ENCODE measurements around the gene IDH1. TPM values are rescaled to one million over a fixed set of nuclear protein-coding genes. Genes with fewer than 3 reads are reported as not detected.

Gene IDH1
- total RNA-seq, 2 donors from 2014 or later = 40.9 to 41.0 TPM

DNA sequence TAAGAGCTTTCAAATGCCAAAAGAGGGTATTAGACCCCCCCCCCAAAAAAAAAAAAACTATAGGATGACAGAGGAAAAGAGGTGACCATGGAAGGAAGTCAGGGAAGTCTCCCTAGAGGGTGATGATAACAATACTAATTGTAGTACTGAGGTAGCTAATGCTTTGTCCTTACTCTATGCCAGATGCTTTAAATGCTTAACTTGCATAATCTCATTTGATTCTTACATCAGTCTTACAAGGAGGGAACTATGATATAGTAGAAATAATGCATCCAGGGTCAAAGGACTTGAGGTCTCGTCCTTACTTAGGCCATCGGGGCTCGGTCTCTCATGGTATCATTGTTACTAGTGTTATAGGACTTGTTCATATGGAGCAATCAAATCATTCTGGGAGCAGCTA is 9.1 kb downstream of the IDH1 start:
- DNase-seq (ENCODE audit: low spot score) (no peak), ATAC-seq (ENCODE audit: insufficient number of reproducible peaks, low FRiP score, low read depth) (no peak)
- Histone ChIP-seq H3K4me3 (no peak overlapping the region), H3K36me3 (peaks cover 4% of the 10 kb centered on the region), H3K27ac (no peak overlapping the region), H3K27me3 (replicated peaks; ENCODE audit: insufficient read depth) (no peaks in the 10 kb centered on the region), H3K9me3 (no peaks in the 10 kb centered on the region), H3K4me1 (ENCODE audit: control insufficient read depth in 1 of 2, low read depth in 2 of 2) (peaks cover 7 to 15% of the 10 kb centered on the region in 2 donors)
- TF ChIP-seq, protein P1, sequence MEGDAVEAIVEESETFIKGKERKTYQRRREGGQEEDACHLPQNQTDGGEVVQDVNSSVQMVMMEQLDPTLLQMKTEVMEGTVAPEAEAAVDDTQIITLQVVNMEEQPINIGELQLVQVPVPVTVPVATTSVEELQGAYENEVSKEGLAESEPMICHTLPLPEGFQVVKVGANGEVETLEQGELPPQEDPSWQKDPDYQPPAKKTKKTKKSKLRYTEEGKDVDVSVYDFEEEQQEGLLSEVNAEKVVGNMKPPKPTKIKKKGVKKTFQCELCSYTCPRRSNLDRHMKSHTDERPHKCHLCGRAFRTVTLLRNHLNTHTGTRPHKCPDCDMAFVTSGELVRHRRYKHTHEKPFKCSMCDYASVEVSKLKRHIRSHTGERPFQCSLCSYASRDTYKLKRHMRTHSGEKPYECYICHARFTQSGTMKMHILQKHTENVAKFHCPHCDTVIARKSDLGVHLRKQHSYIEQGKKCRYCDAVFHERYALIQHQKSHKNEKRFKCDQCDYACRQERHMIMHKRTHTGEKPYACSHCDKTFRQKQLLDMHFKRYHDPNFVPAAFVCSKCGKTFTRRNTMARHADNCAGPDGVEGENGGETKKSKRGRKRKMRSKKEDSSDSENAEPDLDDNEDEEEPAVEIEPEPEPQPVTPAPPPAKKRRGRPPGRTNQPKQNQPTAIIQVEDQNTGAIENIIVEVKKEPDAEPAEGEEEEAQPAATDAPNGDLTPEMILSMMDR (IDR thresholded peaks at IDR 0.05) = no peak

DNA sequence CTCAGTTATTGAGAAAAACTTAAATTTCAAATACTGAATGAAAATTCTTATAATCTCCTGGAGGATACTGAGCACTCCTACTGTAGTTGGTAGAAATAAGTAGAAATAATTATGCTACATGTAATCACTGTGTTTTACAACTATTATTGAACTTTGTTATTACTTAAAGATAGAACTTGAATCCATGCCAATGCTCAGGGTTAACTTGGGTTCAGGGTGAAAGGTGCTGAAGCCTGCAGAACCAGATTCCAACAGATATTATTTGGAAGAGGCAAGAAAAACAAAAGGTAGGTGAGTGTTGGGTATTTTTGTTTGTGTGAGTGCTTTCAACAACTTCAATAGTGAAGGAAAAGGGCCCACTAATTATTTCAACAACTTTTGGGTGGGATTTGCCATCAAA is 10.4 kb downstream of the IDH1 start:
- Histone ChIP-seq H3K27me3 (replicated peaks; ENCODE audit: insufficient read depth) (no peaks in the 10 kb centered on the region), H3K4me1 (ENCODE audit: control insufficient read depth in 1 of 2, low read depth in 2 of 2) (peaks cover 3 to 10% of the 10 kb centered on the region in 2 donors), H3K9me3 (no peaks in the 10 kb centered on the region), H3K36me3 (peaks cover 6% of the 10 kb centered on the region), H3K4me3 (no peak overlapping the region), H3K27ac (no peak overlapping the region)
- no peak for ATAC-seq (ENCODE audit: insufficient number of reproducible peaks, low FRiP score, low read depth)
- DNase-seq (ENCODE audit: low spot score) = no peak
- TF ChIP-seq, protein P1 (IDR thresholded peaks at IDR 0.05) = no peak

DNA sequence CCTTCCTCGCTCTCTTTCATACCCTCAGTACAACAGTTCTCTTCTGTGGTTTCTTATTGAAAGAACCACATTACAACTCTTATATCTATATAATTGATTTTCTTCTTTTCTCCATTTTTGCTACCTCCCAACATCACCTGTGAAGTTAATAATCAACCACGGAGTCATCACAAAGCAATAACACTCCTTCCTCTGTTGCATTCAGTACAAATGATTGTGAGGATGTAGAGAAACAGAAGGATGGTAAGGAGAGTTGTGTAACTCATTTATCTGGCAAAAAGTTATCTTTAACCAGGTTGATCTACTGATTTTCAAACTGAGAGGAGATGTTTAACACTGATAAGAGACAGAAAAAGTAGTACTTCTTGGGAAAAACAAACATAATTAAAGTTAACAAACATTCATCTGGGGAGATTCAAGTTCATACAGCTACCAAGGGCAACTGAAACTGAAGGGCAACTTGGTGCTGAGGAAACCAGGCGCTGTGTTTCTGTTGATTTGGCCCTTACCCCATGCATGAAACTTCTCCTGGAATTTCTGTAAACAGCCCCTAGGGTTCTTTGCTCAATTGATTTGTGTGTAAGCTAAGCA is 14.2 kb downstream of the IDH1 start:
- Histone ChIP-seq H3K27ac (no peak overlapping the region), H3K36me3 (peaks cover 17% of the 10 kb centered on the region), H3K27me3 (replicated peaks; ENCODE audit: insufficient read depth) (no peaks in the 10 kb centered on the region), H3K9me3 (no peaks in the 10 kb centered on the region), H3K4me1 (ENCODE audit: control insufficient read depth in 1 of 2, low read depth in 2 of 2) (no peaks in the 10 kb centered on the region), H3K4me3 (no peak overlapping the region)
- ATAC-seq (ENCODE audit: insufficient number of reproducible peaks, low FRiP score, low read depth) (no peak), DNase-seq (ENCODE audit: low spot score) (no peak)
- TF ChIP-seq, protein P1 (IDR thresholded peaks at IDR 0.05) = no peak

DNA sequence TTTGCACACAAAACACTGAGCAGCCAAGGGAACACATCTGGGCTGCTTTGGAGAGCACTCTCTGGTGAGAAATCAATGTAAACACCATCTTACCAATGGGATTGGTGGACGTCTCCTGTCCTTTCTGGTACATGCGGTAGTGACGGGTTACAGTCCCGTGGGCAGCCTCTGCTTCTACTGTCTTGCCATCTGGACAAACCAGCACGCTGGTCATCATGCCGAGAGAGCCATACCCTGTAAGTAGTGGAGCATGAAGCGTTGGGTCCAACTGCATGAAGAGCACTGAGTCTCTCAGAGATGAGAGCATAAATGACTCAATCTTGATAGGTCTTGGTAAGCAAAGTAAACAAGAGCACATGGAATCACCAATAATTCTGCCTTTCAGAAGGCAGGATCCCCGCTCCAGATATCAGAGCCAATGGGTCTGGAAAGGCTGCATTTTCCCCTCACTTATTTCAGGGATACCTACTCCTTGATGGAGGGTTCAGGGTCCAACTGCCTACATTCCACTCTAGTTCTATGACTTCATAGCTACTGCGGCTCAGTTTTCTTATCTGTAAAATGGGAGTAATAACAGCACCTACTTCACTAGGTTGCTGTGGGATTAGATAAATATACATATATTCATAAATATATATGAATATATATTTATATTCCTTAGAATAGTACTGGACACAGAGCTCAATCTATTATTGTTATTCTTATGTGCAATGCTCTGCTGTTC is 14.9 kb downstream of the IDH1 start:
- no peaks in the 10 kb centered on the region for H3K9me3 ChIP-seq
- H3K4me1 ChIP-seq (ENCODE audit: control insufficient read depth in 1 of 2, low read depth in 2 of 2) = no peaks in the 10 kb centered on the region
- ATAC-seq (ENCODE audit: insufficient number of reproducible peaks, low FRiP score, low read depth) = no peak
- H3K27ac ChIP-seq = no peak overlapping the region
- no peak overlapping the region for H3K4me3 ChIP-seq
- H3K27me3 ChIP-seq (replicated peaks; ENCODE audit: insufficient read depth) = no peaks in the 10 kb centered on the region
- peaks cover 22% of the 10 kb centered on the region for H3K36me3 ChIP-seq
- DNase-seq (ENCODE audit: low spot score) = no peak
- TF ChIP-seq, protein P1 (IDR thresholded peaks at IDR 0.05) = no peak

DNA sequence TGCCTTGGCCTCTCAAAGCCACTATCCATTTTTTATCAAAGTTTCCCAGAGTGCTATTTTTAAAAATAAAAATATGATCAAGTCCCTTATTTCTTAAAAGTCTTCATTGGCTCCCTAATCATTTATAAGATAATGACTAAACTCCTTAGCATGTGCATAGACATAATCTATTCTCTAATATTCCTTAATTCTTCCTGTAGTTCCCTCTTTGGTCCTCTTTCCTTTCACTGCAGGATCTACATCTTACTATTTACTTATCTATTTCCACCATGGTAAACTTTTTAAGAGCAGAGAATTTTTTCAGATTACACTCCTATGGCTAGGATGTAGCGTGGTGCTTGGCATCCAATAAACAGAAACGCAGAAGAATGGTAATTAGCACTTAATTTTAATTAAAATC is 19.0 kb downstream of the IDH1 start:
- H3K4me1 ChIP-seq (ENCODE audit: control insufficient read depth in 1 of 2, low read depth in 2 of 2) = no peaks in the 10 kb centered on the region
- ATAC-seq (ENCODE audit: insufficient number of reproducible peaks, low FRiP score, low read depth) = no peak
- H3K9me3 ChIP-seq = no peaks in the 10 kb centered on the region
- no peak overlapping the region for H3K4me3 ChIP-seq
- H3K27ac ChIP-seq = no peak overlapping the region
- H3K36me3 ChIP-seq = peaks cover 22% of the 10 kb centered on the region
- no peak for DNase-seq (ENCODE audit: low spot score)
- TF ChIP-seq, protein P1 (IDR thresholded peaks at IDR 0.05) = no peak
- no peaks in the 10 kb centered on the region for H3K27me3 ChIP-seq (replicated peaks; ENCODE audit: insufficient read depth)

Measured in thoracic aorta (tissue), 2 donors.